HTERT RPE-1 (cell line): ENCODE measurements around the gene TRAF4.

Source experiments
- in situ Hi-C: fragments of 300-500 bp; cut with MboI; formaldehyde crosslinking; loops from 4 replicates; pipeline ENCODE4 v1.14.3; 2020; ENCODE audit warnings: low sequenced_read_pairs

The TRAF4 gene

DNA sequence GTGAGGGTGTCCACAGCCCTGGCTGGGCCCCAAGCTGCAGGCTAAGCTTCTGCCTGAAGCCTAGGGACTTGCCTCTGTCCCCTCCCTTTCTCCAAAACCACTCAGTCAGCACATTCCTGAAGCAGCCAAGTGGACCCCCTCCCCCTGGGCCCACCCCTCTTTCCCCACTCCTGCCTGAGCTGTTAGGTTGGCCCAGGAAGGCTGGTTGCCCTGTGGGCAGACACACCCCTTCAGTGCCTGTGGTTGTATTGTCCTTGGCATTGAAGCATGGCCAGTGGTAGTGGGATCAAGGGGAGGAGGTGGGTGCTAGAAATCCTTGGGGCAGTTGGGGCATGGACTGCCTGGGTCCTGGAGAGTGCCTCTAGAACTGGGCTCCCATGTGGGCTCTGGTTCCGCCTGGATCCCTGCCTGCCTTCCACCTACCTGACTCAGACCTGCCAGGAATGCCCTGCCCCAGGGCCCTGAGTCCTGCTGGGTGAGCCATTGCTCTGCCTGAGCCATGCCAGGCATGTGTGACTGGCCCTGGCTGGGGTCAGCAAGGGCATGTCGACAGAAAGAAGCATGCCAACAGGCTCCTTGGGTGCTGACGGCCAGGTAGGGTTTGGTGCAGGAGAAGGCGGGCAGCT is 2.1 kb downstream of the TRAF4 start:
- in situ Hi-C loops = no loop called here

GRCh38 chr17:28746611-28747050 is 2.8 kb downstream of the TRAF4 start:
- in situ Hi-C loops = no loop called here

- in situ Hi-C loops = no loop called here
Observed at GRCh38 chr17:28747051-28747691, 3.4 kb downstream of the TRAF4 start.

DNA sequence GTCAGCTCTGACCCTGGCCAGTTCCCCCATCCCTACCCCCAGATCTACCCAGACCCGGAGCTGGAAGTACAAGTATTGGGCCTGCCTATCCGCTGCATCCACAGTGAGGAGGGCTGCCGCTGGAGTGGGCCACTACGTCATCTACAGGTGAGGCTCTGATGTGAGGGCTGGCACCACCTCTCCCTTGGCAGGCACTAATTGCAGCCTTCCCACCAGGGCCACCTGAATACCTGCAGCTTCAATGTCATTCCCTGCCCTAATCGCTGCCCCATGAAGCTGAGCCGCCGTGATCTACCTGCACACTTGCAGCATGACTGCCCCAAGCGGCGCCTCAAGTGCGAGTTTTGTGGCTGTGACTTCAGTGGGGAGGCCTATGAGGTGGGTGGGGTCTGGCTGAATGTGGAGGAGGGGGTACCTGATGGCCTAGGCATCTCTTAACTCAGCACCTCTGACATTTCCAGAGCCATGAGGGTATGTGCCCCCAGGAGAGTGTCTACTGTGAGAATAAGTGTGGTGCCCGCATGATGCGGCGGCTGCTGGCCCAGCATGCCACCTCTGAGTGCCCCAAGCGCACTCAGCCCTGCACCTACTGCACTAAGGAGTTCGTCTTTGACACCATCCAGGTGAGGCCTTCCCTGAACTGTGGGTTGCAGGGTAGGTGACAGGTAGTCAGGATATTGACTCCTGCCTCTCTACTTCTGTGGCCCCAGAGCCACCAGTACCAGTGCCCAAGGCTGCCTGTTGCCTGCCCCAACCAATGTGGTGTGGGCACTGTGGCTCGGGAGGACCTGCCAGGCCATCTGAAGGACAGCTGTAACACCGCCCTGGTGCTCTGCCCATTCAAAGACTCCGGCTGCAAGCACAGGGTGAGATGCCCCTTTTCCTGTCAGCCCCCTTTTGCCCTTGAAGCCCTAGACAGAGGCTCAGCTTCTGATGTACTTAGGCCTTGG is 4.3 kb downstream of the TRAF4 start:
- in situ Hi-C loops = no loop called here

GRCh38 chr17:28748852-28749515 is 5.2 kb downstream of the TRAF4 start:
- in situ Hi-C loops = no loop called here

DNA sequence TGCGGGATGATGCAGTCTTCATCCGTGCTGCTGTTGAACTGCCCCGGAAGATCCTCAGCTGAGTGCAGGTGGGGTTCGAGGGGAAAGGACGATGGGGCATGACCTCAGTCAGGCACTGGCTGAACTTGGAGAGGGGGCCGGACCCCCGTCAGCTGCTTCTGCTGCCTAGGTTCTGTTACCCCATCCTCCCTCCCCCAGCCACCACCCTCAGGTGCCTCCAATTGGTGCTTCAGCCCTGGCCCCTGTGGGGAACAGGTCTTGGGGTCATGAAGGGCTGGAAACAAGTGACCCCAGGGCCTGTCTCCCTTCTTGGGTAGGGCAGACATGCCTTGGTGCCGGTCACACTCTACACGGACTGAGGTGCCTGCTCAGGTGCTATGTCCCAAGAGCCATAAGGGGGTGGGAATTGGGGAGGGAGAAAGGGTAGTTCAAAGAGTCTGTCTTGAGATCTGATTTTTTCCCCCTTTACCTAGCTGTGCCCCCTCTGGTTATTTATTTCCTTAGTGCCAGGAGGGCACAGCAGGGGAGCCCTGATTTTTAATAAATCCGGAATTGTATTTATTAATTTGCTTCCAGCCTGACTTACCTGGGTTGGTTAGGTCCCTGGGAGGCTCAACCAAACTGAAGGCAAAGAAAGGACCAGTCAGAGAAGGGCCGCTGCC is 5.8 kb downstream of the TRAF4 start:
- in situ Hi-C loops = no loop called here

- in situ Hi-C loops = no loop called here
Observed at GRCh38 chr17:28750178-28751047, 6.6 kb downstream of the TRAF4 start.

DNA sequence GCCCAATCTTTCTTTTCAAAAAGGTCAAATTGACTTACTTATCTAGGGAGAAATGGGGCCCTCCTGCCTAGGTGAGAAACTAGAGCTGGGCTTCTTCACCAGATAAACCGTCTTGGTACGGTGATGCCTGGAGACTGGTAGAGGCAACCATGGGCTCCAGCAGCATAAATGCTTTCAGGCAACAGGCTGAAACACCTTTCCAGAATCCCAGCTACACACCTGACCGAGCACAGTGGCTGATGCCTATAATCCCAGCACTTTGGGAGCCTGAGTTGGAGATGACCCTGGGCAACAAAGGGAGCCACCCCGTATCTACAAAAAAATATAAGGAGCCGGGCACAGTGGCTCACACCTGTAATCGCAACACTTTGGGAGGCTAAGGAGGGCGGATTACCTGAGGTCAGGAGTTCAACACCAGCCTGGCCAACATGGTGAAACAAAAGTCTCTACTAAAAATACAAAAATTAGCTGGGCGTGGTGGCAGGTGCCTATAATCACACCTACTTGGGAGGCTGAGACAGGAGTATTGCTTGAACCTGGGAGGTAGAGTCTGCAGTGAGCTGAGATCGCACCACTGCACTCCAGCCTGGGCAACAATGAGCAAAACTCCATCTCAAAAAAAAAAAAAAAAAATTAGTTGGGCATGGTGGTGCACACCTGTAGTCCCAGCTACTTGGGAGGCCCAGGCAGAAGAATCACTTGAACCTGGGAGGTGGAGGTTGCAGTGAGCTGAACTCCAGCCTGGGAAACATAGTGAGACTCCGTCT is 8.0 kb downstream of the TRAF4 start:
- in situ Hi-C loops = no loop called here

GRCh38 chr17:28755486-28755885 is 11.7 kb downstream of the TRAF4 start:
- in situ Hi-C loops = no loop called here

- in situ Hi-C loops = no loop called here
Observed at GRCh38 chr17:28756049-28756804, 12.4 kb downstream of the TRAF4 start.

DNA sequence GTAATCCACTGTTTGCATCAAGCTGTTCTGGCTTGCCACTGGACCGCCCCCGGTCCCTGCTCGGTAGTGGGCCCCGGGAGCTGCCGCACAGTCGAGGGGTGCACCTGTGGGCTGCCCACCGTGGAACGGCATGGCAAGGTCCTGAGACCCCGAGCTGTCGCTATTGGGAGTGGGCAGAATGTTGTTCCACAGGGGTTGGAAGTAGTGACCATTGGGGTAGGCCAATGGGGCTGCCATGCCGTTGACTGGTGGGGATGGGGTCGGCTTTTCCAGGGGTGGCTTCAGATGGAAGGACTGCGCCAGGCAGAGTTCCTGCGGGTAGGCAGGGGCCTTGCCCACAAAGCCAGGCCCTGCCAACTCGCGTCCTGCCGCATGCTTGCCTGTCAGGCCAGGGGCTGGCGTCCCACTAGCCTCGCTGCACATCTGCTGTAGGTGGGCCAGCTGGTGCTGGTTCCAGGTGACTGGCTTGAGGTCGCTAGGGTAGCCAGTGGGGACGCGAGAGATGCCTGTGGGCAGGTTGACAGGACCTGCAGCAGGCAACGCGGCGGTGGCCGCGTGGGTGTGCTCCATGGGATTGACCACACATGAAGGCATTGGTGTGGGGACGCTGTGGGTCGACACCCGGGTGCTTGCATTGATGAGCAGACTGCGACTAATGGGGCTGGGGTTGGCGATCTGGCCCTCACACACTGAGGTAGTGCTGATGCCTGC is 14.8 kb downstream of the TRAF4 start:
- in situ Hi-C loops = no loop called here

DNA sequence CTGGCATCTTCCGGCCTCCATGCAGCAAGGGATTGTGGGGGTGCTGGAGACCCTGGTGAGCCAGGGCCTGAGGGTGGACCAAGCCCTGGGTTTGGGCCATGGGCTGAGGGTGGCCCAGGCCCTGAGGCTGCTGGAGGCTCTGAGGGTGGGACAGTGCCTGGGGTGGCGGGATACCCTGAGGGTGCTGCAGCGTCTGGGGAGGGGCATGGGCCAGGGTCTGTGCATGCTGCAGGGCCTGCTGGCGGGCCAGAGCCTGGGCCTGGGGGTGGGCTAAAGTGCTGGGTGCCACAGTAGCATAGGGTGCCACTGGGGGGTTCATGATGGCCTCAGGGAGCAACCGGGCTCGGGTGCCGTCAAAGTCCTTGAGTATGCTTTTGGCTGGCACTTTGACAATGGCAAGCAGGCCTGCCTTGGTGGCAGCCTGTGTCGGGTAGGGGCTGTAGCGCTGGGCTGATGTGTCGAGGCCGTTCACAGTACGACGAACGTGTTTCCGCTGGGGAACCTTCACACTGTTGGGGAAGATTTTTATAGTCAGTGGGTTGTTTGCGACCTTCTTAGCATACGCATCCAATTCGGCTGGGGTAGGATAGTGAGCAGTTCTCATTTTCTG is 15.6 kb downstream of the TRAF4 start:
- in situ Hi-C loops = no loop called here

- in situ Hi-C loops = no loop called here
Observed at GRCh38 chr17:28760601-28761562, 17.1 kb downstream of the TRAF4 start.

- in situ Hi-C loops = no loop called here
Observed at GRCh38 chr17:28763137-28763799, 19.5 kb downstream of the TRAF4 start.

- in situ Hi-C loops = no loop called here
Observed at GRCh38 chr17:28763804-28764266, 20.0 kb downstream of the TRAF4 start.
